Tibial nerve (tissue), 4 donors: Measurements from ENCODE around the gene NOCT.

Experiments
- EP300 ChIP-seq, 2 donors: sonication (generic); formaldehyde crosslinking; IDR thresholded peaks; one replicate each; pipeline ENCODE4 v1.6.1; 2017; ENCODE audit warnings: antibody characterized with exemption in 2 of 2, mild to moderate bottlenecking in 1 of 2
- POLR2A ChIP-seq, 2 donors: fragments of 450-650 bp; IDR thresholded peaks; one replicate each; pipeline ENCODE4 v1.6.1; 2017; ENCODE audit warnings: antibody characterized with exemption in 2 of 2, mild to moderate bottlenecking in 2 of 2, moderate library complexity in 2 of 2
- TF ChIP-seq, protein P1 (sequence below), 5 experiments: fragments of 200-600 bp in 3 of 5; fragments of 450-650 bp in 2 of 5; sonication (generic) in 3 of 5; IDR thresholded peaks; one replicate each; pipeline ENCODE4 v1.5.1; 2016 to 2019; ENCODE audit warnings: antibody characterized with exemption in 5 of 5, mild to moderate bottlenecking in 3 of 5, moderate library complexity in 2 of 5

DNA sequence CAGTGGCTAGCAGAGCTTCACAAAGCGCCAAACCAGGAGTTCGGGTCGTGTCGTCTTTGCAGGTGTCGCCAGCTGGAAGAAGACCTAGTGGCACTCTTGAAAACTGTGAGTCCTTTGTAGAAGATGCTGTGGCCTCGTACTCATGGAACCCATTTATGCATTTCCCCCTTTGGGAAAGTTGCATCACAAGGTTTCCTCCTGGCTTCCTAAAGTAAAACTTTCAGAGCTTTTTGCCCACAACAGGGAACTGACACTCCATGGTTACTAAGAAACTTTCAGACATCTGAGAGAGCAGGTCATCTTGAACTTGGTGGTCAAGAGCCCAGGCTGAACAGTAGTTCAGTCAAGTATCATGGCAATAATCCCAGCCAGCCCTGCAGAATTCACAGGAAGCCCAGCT, 15.9 kb upstream of the NOCT start:
- TF ChIP-seq POLR2A (IDR thresholded peaks at IDR 0.05) = no peak
- TF ChIP-seq, protein P1, sequence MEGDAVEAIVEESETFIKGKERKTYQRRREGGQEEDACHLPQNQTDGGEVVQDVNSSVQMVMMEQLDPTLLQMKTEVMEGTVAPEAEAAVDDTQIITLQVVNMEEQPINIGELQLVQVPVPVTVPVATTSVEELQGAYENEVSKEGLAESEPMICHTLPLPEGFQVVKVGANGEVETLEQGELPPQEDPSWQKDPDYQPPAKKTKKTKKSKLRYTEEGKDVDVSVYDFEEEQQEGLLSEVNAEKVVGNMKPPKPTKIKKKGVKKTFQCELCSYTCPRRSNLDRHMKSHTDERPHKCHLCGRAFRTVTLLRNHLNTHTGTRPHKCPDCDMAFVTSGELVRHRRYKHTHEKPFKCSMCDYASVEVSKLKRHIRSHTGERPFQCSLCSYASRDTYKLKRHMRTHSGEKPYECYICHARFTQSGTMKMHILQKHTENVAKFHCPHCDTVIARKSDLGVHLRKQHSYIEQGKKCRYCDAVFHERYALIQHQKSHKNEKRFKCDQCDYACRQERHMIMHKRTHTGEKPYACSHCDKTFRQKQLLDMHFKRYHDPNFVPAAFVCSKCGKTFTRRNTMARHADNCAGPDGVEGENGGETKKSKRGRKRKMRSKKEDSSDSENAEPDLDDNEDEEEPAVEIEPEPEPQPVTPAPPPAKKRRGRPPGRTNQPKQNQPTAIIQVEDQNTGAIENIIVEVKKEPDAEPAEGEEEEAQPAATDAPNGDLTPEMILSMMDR (IDR thresholded peaks at IDR 0.05) = no peak
- TF ChIP-seq EP300 (IDR thresholded peaks at IDR 0.05) = no peak
